Hepatocyte (in vitro differentiated cells): ENCODE results near the gene PTTG1IP. TPM values are rescaled to one million over a fixed set of nuclear protein-coding genes. Genes with fewer than 3 reads are reported as not detected.

Experiments used
- DNase-seq: peaks from one replicate; pipeline ENCODE4 v3.0.0-alpha.2; 2016; ENCODE audit warnings: low spot score
- H2AFZ ChIP-seq: fragments of 200-600 bp; sonication (generic); 2 replicates; pipeline ENCODE4 v1.6.0; 2016; ENCODE audit warnings: antibody characterized with exemption, mild to moderate bottlenecking
- H3K27ac ChIP-seq: fragments of 200-600 bp; sonication (generic); 2 replicates; pipeline ENCODE4 v1.5.1; 2016; ENCODE audit warnings: mild to moderate bottlenecking
- H3K27me3 ChIP-seq: fragments of 200-600 bp; sonication (generic); 2 replicates; pipeline ENCODE4 v1.6.1; 2016
- H3K36me3 ChIP-seq: fragments of 200-600 bp; sonication (generic); replicated peaks from 2 replicates; pipeline ENCODE4 v1.5.1; 2016; ENCODE audit warnings: low read depth; ENCODE audit not compliant: insufficient read depth
- H3K4me1 ChIP-seq: fragments of 200-600 bp; sonication (generic); 2 replicates; pipeline ENCODE4 v1.5.1; 2016; ENCODE audit warnings: mild to moderate bottlenecking, moderate library complexity; ENCODE audit not compliant: insufficient read depth
- H3K4me2 ChIP-seq: fragments of 200-600 bp; sonication (generic); 2 replicates; pipeline ENCODE4 v1.6.0; 2016
- H3K4me3 ChIP-seq: fragments of 200-600 bp; sonication (generic); 2 replicates; pipeline ENCODE4 v1.5.1; 2016; ENCODE audit warnings: mild to moderate bottlenecking
- H3K79me2 ChIP-seq: fragments of 200-600 bp; sonication (generic); 2 replicates; pipeline ENCODE4 v1.6.0; 2017; ENCODE audit warnings: mild to moderate bottlenecking
- H3K9me2 ChIP-seq: fragments of 200-600 bp; sonication (generic); replicated peaks from 2 replicates; pipeline ENCODE4 v1.6.0; 2017; ENCODE audit warnings: mild to moderate bottlenecking; ENCODE audit not compliant: insufficient read depth
- H3K9me3 ChIP-seq: fragments of 200-600 bp; sonication (generic); 2 replicates; pipeline ENCODE4 v1.5.1; 2016; ENCODE audit warnings: low read depth, mild to moderate bottlenecking
- H4K20me1 ChIP-seq: fragments of 200-600 bp; sonication (generic); 2 replicates; pipeline ENCODE4 v1.6.0; 2016; ENCODE audit warnings: mild to moderate bottlenecking; ENCODE audit not compliant: insufficient read depth, poor library complexity, severe bottlenecking
- EZH2 ChIP-seq: fragments of 200-600 bp; sonication (generic); IDR thresholded peaks from 2 replicates; pipeline ENCODE4 v1.6.1; 2016; ENCODE audit warnings: antibody characterized with exemption, mild to moderate bottlenecking, borderline replicate concordance
- EZH2phosphoT487 ChIP-seq: fragments of 200-600 bp; sonication (generic); IDR thresholded peaks from one replicate; pipeline ENCODE4 v1.6.1; 2018; ENCODE audit warnings: antibody characterized with exemption, mild to moderate bottlenecking, low read depth, moderate library complexity; ENCODE audit not compliant: unreplicated experiment, severe bottlenecking
- WGBS: methylation state at CpG from one replicate; pipeline ENCODE4 v1.1.6; 2016; ENCODE audit warnings: low lambda C conversion rate; ENCODE audit errors: missing lambda C conversion rate; 5-methylcytosine and 5-hydroxymethylcytosine counted together
- polyA plus RNA-seq: library from polyadenylated mRNA; unstranded; fragments of >200 nt; fragmentation: Nextera tagmentation; extraction: Ambion mirVana; gene quantifications from 2 replicates; pipeline ENCODE4 v1.2.1, GENCODE V29; 2016
- total RNA-seq: library from RNA; depleted of rRNA; stranded (reverse); fragments of >200 nt; gene quantifications from 2 replicates; pipeline ENCODE4 v1.2.3, GENCODE V29; 2014
- TF ChIP-seq, protein P1 (sequence below): fragments of 200-600 bp; sonication (generic); IDR thresholded peaks from 2 replicates; pipeline ENCODE4 v1.5.1; 2016; ENCODE audit warnings: antibody characterized with exemption, mild to moderate bottlenecking; ENCODE audit not compliant: poor library complexity

PTTG1IP gene
- total and polyA plus RNA-seq, 2 experiments from 2014 or later = 344 to 362 TPM

DNA sequence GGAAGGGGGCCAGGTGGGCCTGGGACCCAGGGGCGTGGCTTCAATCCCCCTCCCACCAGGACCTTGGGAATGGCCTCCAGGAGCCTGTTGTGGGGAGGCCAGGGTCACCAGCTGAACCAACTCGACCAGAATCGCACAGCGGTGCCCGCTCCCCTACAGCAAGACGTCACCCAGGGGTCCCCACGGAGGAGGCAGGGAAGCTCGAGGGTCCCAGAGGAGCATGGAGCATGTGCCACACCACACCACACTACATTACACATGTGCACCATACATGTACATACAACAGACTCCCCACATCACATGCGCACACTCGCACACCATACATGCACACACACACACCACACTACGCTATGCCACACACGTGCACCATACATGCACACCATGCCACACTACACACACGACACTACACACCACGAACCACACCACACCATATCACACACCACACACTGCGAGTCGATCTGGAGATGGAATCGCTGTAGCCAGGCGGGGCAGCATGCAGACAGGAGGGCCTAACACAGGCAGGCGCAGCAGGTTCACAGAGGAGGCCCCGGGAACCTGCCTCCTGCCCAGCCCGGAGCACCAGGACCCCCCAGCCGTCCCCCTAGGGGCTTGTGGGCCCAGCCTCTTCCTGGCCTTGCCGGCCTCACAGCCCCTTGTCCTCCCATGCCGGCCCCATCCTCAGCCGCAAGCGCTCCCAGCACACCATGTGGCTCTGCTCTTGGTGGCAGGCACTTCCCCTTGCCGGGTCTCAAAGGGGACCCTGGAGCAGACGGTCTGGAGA, 46.6 kb upstream of the PTTG1IP start:
- Histone ChIP-seq H2AFZ (no peak overlapping the region), H3K9me3 (no peaks in the 10 kb centered on the region)
- no peak for DNase-seq

DNA sequence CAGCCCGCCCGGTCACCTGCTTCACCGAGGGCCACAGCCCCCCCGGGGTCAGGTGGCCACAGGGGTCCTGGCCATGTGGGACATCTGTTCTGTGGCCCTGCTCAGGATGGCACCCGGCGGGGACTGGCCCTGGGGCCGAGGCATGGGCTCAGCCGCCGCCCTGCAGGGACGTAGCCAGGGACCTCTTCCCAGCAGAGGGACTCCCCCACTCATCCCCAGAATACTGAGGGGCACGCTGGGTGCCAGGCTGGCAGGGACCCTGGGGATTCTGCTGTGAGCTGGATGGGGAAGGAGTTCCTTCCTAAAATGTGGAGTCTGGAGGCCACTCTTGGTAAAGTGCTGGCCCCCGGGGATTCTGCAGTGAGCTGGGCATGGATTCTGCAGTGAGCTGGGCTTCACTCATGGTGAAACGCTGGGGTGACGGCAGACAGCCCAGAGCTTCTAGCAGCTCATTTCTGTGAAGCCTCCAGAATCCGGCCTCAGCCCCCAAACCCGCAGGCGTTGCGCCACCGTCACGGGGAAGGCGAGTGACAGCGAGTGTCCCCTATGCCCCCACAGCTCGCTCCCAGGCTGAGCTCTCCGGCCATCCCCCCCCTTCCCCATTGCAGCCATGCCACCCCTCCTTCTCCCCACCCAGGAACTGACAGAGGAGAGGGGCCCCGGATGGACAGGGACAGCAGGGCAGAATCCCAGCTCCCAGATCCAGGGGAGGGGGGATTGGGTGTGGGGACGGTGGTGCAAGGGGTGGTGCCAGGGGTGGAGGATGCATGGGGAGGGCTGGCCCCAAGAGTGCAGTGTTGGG, 45.8 kb upstream of the PTTG1IP start:
- Histone ChIP-seq H3K27me3 (peaks cover 29% of the 10 kb centered on the region), H3K4me3 (no peak overlapping the region), H3K27ac (no peak overlapping the region), H3K9me3 (no peaks in the 10 kb centered on the region), H4K20me1 (no peaks in the 10 kb centered on the region), H3K36me3 (no peaks in the 10 kb centered on the region), H3K9me2 (no peaks in the 10 kb centered on the region), H3K4me1 (no peaks in the 10 kb centered on the region), H3K79me2 (no peaks in the 10 kb centered on the region), H3K4me2 (peak overlapping the region; percentile 56), H2AFZ (no peak overlapping the region)
- WGBS = 48% methylated on average over 11 of the region's 26 CpGs
- TF ChIP-seq EZH2phosphoT487 (no peak), EZH2 (no peak)
- TF ChIP-seq, protein P1, sequence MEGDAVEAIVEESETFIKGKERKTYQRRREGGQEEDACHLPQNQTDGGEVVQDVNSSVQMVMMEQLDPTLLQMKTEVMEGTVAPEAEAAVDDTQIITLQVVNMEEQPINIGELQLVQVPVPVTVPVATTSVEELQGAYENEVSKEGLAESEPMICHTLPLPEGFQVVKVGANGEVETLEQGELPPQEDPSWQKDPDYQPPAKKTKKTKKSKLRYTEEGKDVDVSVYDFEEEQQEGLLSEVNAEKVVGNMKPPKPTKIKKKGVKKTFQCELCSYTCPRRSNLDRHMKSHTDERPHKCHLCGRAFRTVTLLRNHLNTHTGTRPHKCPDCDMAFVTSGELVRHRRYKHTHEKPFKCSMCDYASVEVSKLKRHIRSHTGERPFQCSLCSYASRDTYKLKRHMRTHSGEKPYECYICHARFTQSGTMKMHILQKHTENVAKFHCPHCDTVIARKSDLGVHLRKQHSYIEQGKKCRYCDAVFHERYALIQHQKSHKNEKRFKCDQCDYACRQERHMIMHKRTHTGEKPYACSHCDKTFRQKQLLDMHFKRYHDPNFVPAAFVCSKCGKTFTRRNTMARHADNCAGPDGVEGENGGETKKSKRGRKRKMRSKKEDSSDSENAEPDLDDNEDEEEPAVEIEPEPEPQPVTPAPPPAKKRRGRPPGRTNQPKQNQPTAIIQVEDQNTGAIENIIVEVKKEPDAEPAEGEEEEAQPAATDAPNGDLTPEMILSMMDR = no peak
- DNase-seq = no peak

More for the DNA sequence above, 46.6 kb upstream of the PTTG1IP start:
- H3K27ac ChIP-seq = no peak overlapping the region
- 79% methylated on average over 28 of the region's 28 CpGs for WGBS
- H3K4me1 ChIP-seq = no peaks in the 10 kb centered on the region
- H3K36me3 ChIP-seq = no peaks in the 10 kb centered on the region
- H4K20me1 ChIP-seq = no peaks in the 10 kb centered on the region
- H3K4me3 ChIP-seq = no peak overlapping the region
- H3K4me2 ChIP-seq = no peak overlapping the region
- TF ChIP-seq EZH2phosphoT487 (no peak), EZH2 (no peak)
- TF ChIP-seq, protein P1 = no peak
- no peaks in the 10 kb centered on the region for H3K9me2 ChIP-seq
- H3K27me3 ChIP-seq = peaks cover 34% of the 10 kb centered on the region
- no peaks in the 10 kb centered on the region for H3K79me2 ChIP-seq

DNA sequence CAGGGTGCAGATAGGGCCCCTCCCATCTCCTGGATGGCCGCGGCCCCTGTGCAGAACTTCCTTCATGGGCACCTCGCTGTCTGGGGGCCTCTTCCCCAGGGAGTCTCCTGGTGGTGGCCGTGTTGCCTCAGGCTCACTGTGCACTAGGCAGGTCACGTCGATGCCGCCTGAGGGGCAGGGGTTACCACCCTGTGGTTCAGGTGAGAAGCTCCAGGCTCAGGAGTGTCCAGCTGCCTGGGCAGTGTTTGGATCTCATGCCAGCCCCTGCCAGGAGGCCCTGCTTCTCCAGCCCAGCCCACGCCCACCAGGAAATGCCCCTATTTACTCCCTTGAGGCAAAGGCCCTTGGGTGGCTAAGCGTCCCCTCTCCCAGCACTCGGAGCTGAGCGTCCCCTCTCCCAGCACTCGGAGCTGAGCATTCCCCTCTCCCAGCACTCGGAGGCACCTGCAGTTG, 45.1 kb upstream of the PTTG1IP start:
- no peaks in the 10 kb centered on the region for H4K20me1 ChIP-seq
- peaks cover 22% of the 10 kb centered on the region for H3K27me3 ChIP-seq
- H3K9me2 ChIP-seq = no peaks in the 10 kb centered on the region
- no peaks in the 10 kb centered on the region for H3K4me1 ChIP-seq
- H2AFZ ChIP-seq = no peak overlapping the region
- H3K79me2 ChIP-seq = no peaks in the 10 kb centered on the region
- TF ChIP-seq, protein P1 = no peak
- TF ChIP-seq EZH2 (no peak), EZH2phosphoT487 (no peak)
- no peaks in the 10 kb centered on the region for H3K36me3 ChIP-seq
- H3K4me2 ChIP-seq = peak overlapping the region; percentile 56
- no peak for DNase-seq
- no peak overlapping the region for H3K27ac ChIP-seq
- no peak overlapping the region for H3K4me3 ChIP-seq
- 68% methylated on average over 13 of the region's 13 CpGs for WGBS
- no peaks in the 10 kb centered on the region for H3K9me3 ChIP-seq
